COLO829 (cell line): Measurements from ENCODE around the gene MBD3L1.
A peak's percentile ranks its signal among the peaks of the same experiment; 100 is the strongest.

ENCODE experiments used
- DNase-seq: peaks from one replicate; pipeline ENCODE4 v3.0.0; 2012; ENCODE audit warnings: low spot score

The MBD3L1 gene

GRCh38 chr19:8832132-8833021 is at the start of gene MBD3L1, which contains the start of gene ZNF558:
MBD3L1 (plus strand) TSS chr19:8832377; CDS start chr19:8842679, 10,302 bp downstream.
ZNF558 (minus strand) TSS chr19:8832304; CDS start chr19:8822659, 9,645 bp downstream.
- peak; percentile 98 for DNase-seq

GRCh38 chr19:8794823-8795222 is 37.4 kb upstream of the MBD3L1 start:
- no peak for DNase-seq

- no peak for DNase-seq
Observed at GRCh38 chr19:8806661-8807060, 25.5 kb upstream of the MBD3L1 start.

- DNase-seq, result no peak
Observed at GRCh38 chr19:8811315-8812172, 20.6 kb upstream of the MBD3L1 start.

- DNase-seq, result no peak
Observed at GRCh38 chr19:8814176-8814575, 18.0 kb upstream of the MBD3L1 start.

- no peak for DNase-seq
Observed at GRCh38 chr19:8815780-8816179, 16.4 kb upstream of the MBD3L1 start.

GRCh38 chr19:8820234-8820633 is 11.9 kb upstream of the MBD3L1 start:
- no peak for DNase-seq

GRCh38 chr19:8821748-8822241 is 10.4 kb upstream of the MBD3L1 start:
- no peak for DNase-seq

- no peak for DNase-seq
Observed at GRCh38 chr19:8826371-8826770, 5.8 kb upstream of the MBD3L1 start.

GRCh38 chr19:8827277-8827676 is 4.9 kb upstream of the MBD3L1 start:
- DNase-seq, result no peak

- no peak for DNase-seq
Observed at GRCh38 chr19:8831373-8831772, 804 bp upstream of the MBD3L1 start.

- DNase-seq, result no peak
Observed at GRCh38 chr19:8831832-8832131, 395 bp upstream of the MBD3L1 start.

- no peak for DNase-seq
Observed at GRCh38 chr19:8835446-8835845, 3.3 kb downstream of the MBD3L1 start.

GRCh38 chr19:8835877-8836276 is 3.7 kb downstream of the MBD3L1 start:
- DNase-seq, result no peak

- DNase-seq, result no peak
Observed at GRCh38 chr19:8840708-8841107, 8.5 kb downstream of the MBD3L1 start.

GRCh38 chr19:8846819-8847218 is 14.6 kb downstream of the MBD3L1 start:
- DNase-seq, result no peak

GRCh38 chr19:8849232-8849631 is 17.1 kb downstream of the MBD3L1 start:
- no peak for DNase-seq

GRCh38 chr19:8850488-8850887 is 18.3 kb downstream of the MBD3L1 start:
- no peak for DNase-seq

GRCh38 chr19:8858260-8858659 is 26.1 kb downstream of the MBD3L1 start:
- no peak for DNase-seq

GRCh38 chr19:8866344-8866743 is 34.2 kb downstream of the MBD3L1 start:
- DNase-seq, result no peak

- DNase-seq, result no peak
Observed at GRCh38 chr19:8877854-8878705, 45.9 kb downstream of the MBD3L1 start.
